ENCODE data around the gene PARD3B.

PARD3B gene

GRCh38 chr2:205025580-205026240 lies 480.4 kb downstream of the PARD3B start:
- no peak for DNase-seq

- DNase-seq: no peak
Measured at GRCh38 chr2:205030695-205031094, 485.4 kb downstream of the PARD3B start.

- no peak for DNase-seq
Measured at GRCh38 chr2:205032093-205032551, 486.8 kb downstream of the PARD3B start.

GRCh38 chr2:205033431-205033830 lies 488.2 kb downstream of the PARD3B start:
- no peak for DNase-seq

- no peak for DNase-seq
Measured at GRCh38 chr2:205034034-205034433, 488.8 kb downstream of the PARD3B start.

GRCh38 chr2:205040323-205040722 lies 495.0 kb downstream of the PARD3B start:
- DNase-seq: no peak

- no peak for DNase-seq
Measured at GRCh38 chr2:205041472-205042130, 496.3 kb downstream of the PARD3B start.

- DNase-seq: no peak
Measured at GRCh38 chr2:205043285-205043684, 498.0 kb downstream of the PARD3B start.

GRCh38 chr2:205045706-205046105 lies 500.4 kb downstream of the PARD3B start:
- DNase-seq: no peak

GRCh38 chr2:205047273-205047839 lies 502.1 kb downstream of the PARD3B start:
- DNase-seq: no peak

GRCh38 chr2:205051417-205051816 lies 506.1 kb downstream of the PARD3B start:
- DNase-seq: no peak

GRCh38 chr2:205052781-205053180 lies 507.5 kb downstream of the PARD3B start:
- no peak for DNase-seq

GRCh38 chr2:205053827-205054410 lies 508.6 kb downstream of the PARD3B start:
- no peak for DNase-seq

- no peak for DNase-seq
Measured at GRCh38 chr2:205054789-205055188, 509.5 kb downstream of the PARD3B start.

GRCh38 chr2:205055251-205055650 lies 510.0 kb downstream of the PARD3B start:
- DNase-seq: no peak

- no peak for DNase-seq
Measured at GRCh38 chr2:205056151-205056561, 510.9 kb downstream of the PARD3B start.

GRCh38 chr2:205058409-205058808 lies 513.1 kb downstream of the PARD3B start:
- no peak for DNase-seq

- DNase-seq: no peak
Measured at GRCh38 chr2:205060269-205060668, 515.0 kb downstream of the PARD3B start.

- DNase-seq: no peak
Measured at GRCh38 chr2:205066081-205066480, 520.8 kb downstream of the PARD3B start.

GRCh38 chr2:205069928-205070327 lies 524.7 kb downstream of the PARD3B start:
- no peak for DNase-seq

GRCh38 chr2:205070889-205071288 lies 525.6 kb downstream of the PARD3B start:
- DNase-seq: no peak

GRCh38 chr2:205073433-205074020 lies 528.3 kb downstream of the PARD3B start:
- DNase-seq: no peak

GRCh38 chr2:205076405-205076804 lies 531.1 kb downstream of the PARD3B start:
- DNase-seq: no peak

- no peak for DNase-seq
Measured at GRCh38 chr2:205077159-205077558, 531.9 kb downstream of the PARD3B start.

Measured in CD4-positive, alpha-beta T cell treated with Interferon gamma for 1 hour (primary cell).